ENCODE data around the gene GMPS. TPM values are rescaled to one million over a fixed set of nuclear protein-coding genes. Genes with fewer than 3 reads are reported as not detected.
A peak's percentile ranks its signal among the peaks of the same experiment; 100 is the strongest.
"Not testable (repeated sequence)": the region's sequence is repeated elsewhere in the genome, so short reads cannot be mapped to it uniquely, and the experiment has no call there.

GMPS gene
- total RNA-seq, 2 donors from 2014 or later, result 116 to 122 TPM

DNA sequence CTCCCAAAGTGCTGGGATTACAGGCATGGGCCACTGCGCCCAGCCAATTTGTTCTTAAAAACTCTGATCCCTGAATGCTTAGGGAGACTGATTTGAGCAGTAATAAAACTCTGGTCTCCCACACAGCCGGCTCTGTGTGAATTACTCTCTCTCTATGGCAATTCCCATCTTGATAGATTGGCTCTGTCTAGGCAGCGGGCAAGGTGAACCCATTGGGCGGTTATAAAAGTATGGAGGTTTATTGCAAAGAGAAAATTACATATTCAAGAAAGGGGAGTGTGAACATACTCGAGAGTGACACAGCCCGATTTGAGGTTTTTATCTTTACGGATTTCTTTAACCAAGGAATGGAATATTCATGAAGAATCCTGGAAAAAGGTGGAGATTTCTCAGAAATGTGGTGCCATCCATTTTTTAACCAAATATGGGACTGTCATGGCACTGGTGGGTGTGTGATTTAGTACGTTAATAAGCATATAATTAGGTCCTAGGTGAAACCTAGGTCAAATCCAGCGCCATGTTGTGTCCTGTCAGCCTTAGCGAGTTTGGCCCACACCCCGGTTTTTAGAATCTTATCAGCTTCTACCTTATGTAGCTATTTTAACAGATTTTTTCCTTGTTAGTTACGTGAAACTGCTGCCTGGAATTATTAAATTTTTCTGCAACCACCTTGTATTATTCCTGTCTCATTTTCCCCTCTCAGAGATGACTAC, 7.2 kb upstream of the GMPS start:
- ATAC-seq (peak in 1 of 2 donors; percentile 11), DNase-seq (ENCODE audit: low spot score in 2 of 2) (no peak)
- Mint-ChIP-seq H3K27ac (peak overlapping the region; percentile 68 to 83), H3K36me3 (no peaks in the 10 kb centered on the region), H3K9me3 (no peaks in the 10 kb centered on the region)

GRCh38 chr3:155869691-155870090, 759 bp upstream of the GMPS start:
- H3K9me3 Mint-ChIP-seq, result no peaks in the 10 kb centered on the region

GRCh38 chr3:155870945-155871745, 695 bp downstream of the GMPS start:
- ATAC-seq (peak; percentile 14 to 28), DNase-seq (ENCODE audit: low spot score in 2 of 2) (peak; percentile 44 to 75)
- peaks cover 7 to 8% of the 10 kb centered on the region in 2 donors for H3K36me3 Mint-ChIP-seq
- peak overlapping the region; percentile 96 to 97 for H3K27ac Mint-ChIP-seq
- H3K9me3 Mint-ChIP-seq, result no peaks in the 10 kb centered on the region

More at GRCh38 chr3:155869691-155870090, 759 bp upstream of the GMPS start:
- DNase-seq (ENCODE audit: low spot score in 2 of 2) (no peak), ATAC-seq (no peak)
- peaks cover 7 to 8% of the 10 kb centered on the region in 2 donors for H3K36me3 Mint-ChIP-seq
- peak overlapping the region; percentile 87 to 94 for H3K27ac Mint-ChIP-seq

- H3K27ac Mint-ChIP-seq, result peak overlapping the region; percentile 96 to 97
- no peak for ATAC-seq
- H3K9me3 Mint-ChIP-seq, result no peaks in the 10 kb centered on the region
Measured at GRCh38 chr3:155871746-155872158, 1.3 kb downstream of the GMPS start.

GRCh38 chr3:155872904-155873646, 2.6 kb downstream of the GMPS start:
- Mint-ChIP-seq H3K27ac (no peak overlapping the region), H3K36me3 (peaks cover 7 to 8% of the 10 kb centered on the region in 2 donors), H3K9me3 (no peaks in the 10 kb centered on the region)
- ATAC-seq (no peak), DNase-seq (ENCODE audit: low spot score in 2 of 2) (no peak)

More at GRCh38 chr3:155871746-155872158, 1.3 kb downstream of the GMPS start:
- no peak for DNase-seq (ENCODE audit: low spot score in 2 of 2)
- peaks cover 7 to 8% of the 10 kb centered on the region in 2 donors for H3K36me3 Mint-ChIP-seq

DNA sequence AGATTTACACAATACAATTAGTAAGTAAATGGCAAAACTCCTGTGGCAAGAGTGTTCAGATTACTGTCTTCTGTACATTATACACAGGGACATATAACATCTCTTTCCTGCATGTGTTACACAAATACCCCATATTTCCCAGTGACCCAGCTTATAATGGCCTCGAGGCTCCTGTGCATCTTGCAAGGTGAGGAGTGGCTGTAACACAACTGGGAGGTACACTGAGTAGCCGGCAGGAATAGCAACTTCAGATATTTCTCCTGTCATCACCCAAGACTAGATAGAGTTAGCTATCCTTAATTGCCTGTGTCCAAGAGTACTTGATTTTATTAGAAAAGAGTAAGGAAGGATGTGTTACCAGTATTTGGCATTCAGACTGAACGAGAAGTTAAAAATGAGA, 5.6 kb downstream of the GMPS start:
- DNase-seq (ENCODE audit: low spot score in 2 of 2) (no peak), ATAC-seq (no peak)
- Mint-ChIP-seq H3K27ac (no peak overlapping the region), H3K36me3 (peaks cover 8 to 12% of the 10 kb centered on the region in 2 donors), H3K9me3 (no peaks in the 10 kb centered on the region)

DNA sequence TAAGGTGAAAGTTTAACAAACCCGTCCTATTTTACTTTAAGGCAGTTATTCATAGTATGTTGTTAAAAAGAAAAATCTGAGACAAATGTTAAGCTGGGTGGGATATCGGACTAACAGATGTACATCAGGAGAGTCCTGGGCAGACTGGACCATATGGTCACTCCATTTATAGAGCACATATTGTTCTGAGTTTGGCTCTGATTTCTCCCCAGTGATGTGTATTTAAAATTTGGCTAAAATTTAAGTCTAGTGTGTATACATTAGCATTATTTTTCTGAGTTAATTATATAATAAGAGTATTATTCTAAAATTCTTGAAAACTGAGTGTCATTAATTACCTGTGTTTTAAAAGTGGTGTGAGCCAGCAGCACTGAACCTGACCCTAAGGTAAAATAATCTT, 6.1 kb downstream of the GMPS start:
- H3K27ac Mint-ChIP-seq, result no peak overlapping the region
- peaks cover 7 to 11% of the 10 kb centered on the region in 2 donors for H3K36me3 Mint-ChIP-seq
- DNase-seq (ENCODE audit: low spot score in 2 of 2) (no peak), ATAC-seq (no peak)
- H3K9me3 Mint-ChIP-seq, result no peaks in the 10 kb centered on the region

DNA sequence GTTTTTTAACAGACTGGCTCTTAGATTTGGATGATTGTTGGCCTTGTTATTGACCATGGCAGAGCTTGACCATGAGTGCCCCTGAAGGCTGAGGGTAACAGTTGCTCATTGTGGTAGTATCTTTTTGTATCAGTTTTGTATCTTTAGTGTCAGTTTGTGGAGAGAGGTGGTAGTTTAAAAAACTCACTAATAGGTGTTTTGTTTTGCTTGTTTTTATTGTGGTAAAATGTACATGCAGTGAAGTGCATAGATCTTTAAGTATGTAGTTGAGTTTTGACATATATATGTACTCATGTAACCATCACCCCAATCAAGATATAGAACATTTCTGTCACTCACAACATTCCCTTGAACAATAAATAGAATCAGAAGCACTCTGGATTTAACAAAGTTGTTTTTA, 9.8 kb downstream of the GMPS start:
- ATAC-seq, result no peak
- Mint-ChIP-seq H3K9me3 (no peaks in the 10 kb centered on the region), H3K36me3 (peaks cover 0 to 5% of the 10 kb centered on the region in 2 donors), H3K27ac (no peak overlapping the region)
- no peak for DNase-seq (ENCODE audit: low spot score in 2 of 2)

- no peaks in the 10 kb centered on the region for H3K9me3 Mint-ChIP-seq
- ATAC-seq, result no peak
- H3K36me3 Mint-ChIP-seq, result no peaks in the 10 kb centered on the region
- DNase-seq (ENCODE audit: low spot score in 2 of 2), result no peak
- H3K27ac Mint-ChIP-seq, result no peak overlapping the region
Measured at GRCh38 chr3:155884292-155884691, 13.8 kb downstream of the GMPS start.

- ATAC-seq, result no peak
- H3K27ac Mint-ChIP-seq, result no peak overlapping the region
- H3K36me3 Mint-ChIP-seq, result no peaks in the 10 kb centered on the region
- H3K9me3 Mint-ChIP-seq, result no peaks in the 10 kb centered on the region
- no peak for DNase-seq (ENCODE audit: low spot score in 2 of 2)
Measured at GRCh38 chr3:155885292-155885691, 14.8 kb downstream of the GMPS start.

- DNase-seq (ENCODE audit: low spot score in 2 of 2); H3K36me3 Mint-ChIP-seq; H3K27ac Mint-ChIP-seq; ATAC-seq; H3K9me3 Mint-ChIP-seq: not testable (repeated sequence)
Measured at GRCh38 chr3:155886348-155886747, 15.9 kb downstream of the GMPS start.

GRCh38 chr3:155886915-155887314, 16.5 kb downstream of the GMPS start:
- no peak for DNase-seq (ENCODE audit: low spot score in 2 of 2)
- no peaks in the 10 kb centered on the region for H3K36me3 Mint-ChIP-seq
- ATAC-seq, result peak in 1 of 2 donors; percentile 40
- H3K9me3 Mint-ChIP-seq, result no peaks in the 10 kb centered on the region
- H3K27ac Mint-ChIP-seq, result no peak overlapping the region

GRCh38 chr3:155889212-155889611, 18.8 kb downstream of the GMPS start:
- ATAC-seq (no peak), DNase-seq (ENCODE audit: low spot score in 2 of 2) (no peak)
- Mint-ChIP-seq H3K27ac (peak overlapping the region; percentile 19 to 68), H3K36me3 (peaks cover 0 to 6% of the 10 kb centered on the region in 2 donors), H3K9me3 (no peaks in the 10 kb centered on the region)

DNA sequence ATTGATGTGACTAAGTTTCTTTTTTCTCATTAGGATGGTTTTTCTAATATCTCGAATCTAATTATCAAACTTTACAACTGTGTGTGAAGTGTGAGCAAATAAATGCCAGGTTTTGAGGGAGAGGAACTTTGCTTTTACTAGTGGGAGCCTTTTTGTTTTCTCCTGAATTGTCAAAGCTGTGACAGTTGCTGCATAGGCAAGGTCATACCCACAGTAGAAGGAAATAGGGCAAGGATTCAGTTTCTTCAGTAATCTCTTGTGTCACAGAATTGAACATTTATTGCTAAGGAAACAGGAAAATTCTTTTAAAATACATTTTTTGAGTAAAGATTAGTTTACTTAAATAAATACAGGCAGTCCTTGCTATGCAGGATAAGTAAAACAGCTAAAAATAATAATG, 19.5 kb downstream of the GMPS start:
- Mint-ChIP-seq H3K36me3 (peaks cover 0 to 6% of the 10 kb centered on the region in 2 donors), H3K9me3 (no peaks in the 10 kb centered on the region), H3K27ac (no peak overlapping the region)
- ATAC-seq, result no peak
- no peak for DNase-seq (ENCODE audit: low spot score in 2 of 2)

DNA sequence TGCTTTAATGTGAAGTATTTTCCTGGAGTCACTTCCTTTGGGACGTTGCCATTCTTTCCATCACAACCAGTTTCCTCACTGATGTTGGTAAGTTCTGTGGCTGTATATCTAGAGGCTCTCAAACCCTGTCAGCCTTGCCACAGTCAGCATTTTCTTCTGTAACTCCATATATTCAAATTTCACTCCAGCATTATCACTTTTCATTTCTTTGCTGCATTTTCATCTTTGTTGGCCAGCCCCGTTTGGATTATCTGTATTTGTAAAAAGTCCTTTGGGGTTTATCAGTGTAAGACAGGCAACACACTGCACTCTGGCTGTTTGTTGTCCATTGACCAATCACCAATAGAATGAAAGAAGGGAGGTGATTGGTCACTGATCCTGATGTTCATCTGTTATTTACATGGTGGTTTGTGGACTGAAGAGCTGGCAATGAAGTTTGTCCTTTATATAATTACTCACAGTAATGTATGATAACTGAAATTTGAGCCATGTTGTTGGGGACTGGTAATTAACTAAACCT, 20.3 kb downstream of the GMPS start:
- Mint-ChIP-seq H3K27ac (no peak overlapping the region), H3K36me3 (peaks cover 0 to 12% of the 10 kb centered on the region in 2 donors)
- no peak for DNase-seq (ENCODE audit: low spot score in 2 of 2)

GRCh38 chr3:155891321-155891720, 20.9 kb downstream of the GMPS start:
- DNase-seq (ENCODE audit: low spot score in 2 of 2) (no peak), ATAC-seq (no peak)
- H3K36me3 Mint-ChIP-seq, result peaks cover 0 to 12% of the 10 kb centered on the region in 2 donors
- H3K27ac Mint-ChIP-seq, result no peak overlapping the region
- no peaks in the 10 kb centered on the region for H3K9me3 Mint-ChIP-seq

More for the DNA sequence above, 20.3 kb downstream of the GMPS start:
- no peak for ATAC-seq
- H3K9me3 Mint-ChIP-seq, result no peaks in the 10 kb centered on the region

All from activated naive CD4-positive, alpha-beta T cell treated with anti-CD3 and anti-CD28 coated beads, Interleukin-2, amount 50 U/mL, for 72 hours (primary cell).